IPS DF 4.7 (cell line): ENCODE measurements around the gene VGLL4.

Source experiments
- DNase-seq: peaks from one replicate; pipeline ENCODE4 v3.0.0-alpha.2; 2013; ENCODE audit warnings: low spot score; ENCODE audit errors: extremely low read depth

The VGLL4 gene

DNA sequence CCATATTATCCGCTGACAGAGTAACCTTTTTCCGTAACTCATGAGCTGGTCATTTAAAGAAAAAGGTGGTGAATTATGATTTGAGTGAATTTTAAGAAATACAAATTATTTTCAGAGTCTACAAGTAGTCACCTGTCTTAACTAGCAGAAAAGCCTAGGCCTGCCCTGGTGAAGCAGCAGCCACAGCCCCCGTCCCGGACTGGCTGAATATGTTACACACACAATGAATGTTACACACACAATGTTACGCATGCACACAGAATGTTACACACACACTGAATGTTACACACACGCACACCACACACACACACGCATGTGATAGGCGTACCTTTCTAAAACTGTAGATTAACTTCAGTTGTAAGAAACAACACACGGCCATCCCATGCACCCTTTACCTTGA lies 77.8 kb downstream of the VGLL4 start:
- no peak for DNase-seq

- DNase-seq: no peak
Observed at GRCh38 chr3:11565492-11565891, 78.2 kb downstream of the VGLL4 start.

GRCh38 chr3:11565072-11565471 lies 78.6 kb downstream of the VGLL4 start:
- DNase-seq: no peak

DNA sequence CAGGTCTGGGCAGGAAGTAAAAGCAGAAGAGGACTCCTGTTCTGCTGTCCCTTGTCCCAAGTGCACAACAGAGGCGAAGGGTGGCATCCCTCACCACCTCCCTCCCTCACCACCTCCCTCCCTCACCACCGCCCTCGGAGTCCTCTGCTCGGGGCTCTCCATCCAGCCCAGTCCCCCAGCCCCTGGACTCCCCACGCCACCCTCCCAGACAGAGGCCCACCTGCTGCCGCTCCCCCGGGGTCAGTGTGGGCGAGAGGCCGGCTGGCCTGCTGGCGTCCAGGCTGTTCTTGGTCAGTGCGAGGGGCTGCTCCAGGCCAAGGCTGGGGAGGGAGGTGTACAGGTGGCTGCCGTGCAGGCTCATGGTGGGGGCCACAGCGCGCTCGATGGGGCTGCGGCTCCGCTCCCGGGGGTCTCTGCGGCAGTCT lies 79.1 kb downstream of the VGLL4 start:
- no peak for DNase-seq

- DNase-seq: no peak
Observed at GRCh38 chr3:11563865-11564185, 79.9 kb downstream of the VGLL4 start.

DNA sequence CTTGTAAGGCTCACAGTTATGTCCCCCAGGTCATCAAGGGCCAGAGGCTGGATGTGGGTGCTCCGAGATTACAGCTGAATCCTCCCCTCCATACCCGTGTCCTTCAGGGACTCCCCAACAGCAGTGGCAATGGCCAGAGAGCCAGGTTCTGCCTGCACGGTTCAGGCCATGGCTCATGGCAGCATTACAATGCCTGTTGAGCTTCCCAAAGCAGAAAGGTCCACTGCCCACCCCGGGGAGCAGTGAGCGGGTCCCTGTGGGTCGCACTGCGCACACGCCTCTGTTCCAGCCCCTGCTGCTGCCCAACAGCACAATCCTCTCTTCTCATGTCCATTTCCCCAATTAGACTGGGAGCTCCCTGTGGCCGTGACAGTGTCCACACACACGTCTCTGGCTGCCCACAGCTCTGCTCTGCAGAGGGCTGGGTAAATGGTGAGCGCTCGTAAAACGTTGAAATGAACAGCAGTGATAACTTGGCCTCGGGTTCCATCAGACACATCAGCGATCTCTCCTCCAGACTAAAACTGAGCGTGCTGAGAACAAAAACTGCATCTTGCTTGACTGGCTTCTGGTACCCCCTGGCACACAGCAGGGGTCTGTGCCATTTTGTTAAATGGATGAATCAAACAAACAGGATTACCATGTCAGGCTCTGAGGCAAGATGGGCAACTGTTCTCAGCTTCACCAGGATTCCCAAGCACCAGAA lies 80.4 kb downstream of the VGLL4 start:
- DNase-seq: no peak

DNA sequence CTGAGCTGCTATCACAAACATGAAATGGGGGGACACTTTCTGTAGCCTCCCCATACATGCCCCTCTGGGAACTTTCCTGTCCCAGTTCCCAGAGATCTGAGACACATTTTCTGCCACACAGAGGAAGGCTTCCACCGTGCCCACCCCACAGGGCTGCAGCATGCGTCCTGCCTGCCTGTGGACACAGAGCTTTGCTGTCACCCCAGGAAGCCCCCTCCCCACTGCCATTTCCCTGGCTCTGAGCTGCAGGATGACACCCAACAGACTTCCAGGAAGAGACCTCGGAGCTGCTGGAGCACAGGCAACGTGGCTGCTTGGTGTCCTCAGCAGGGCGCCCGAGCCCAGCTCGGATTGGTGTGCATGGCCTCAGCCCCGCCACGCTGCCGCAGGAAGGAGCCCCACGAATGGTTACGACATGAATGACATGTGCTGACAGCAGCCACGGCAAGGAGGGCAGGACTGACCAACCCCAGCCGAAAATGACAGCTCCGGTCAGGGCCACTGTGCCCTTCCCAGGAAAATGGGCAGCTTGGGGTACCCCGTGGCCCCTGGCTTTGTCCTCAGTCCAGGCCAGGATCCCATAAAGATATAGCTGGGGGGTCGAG lies 81.3 kb downstream of the VGLL4 start:
- no peak for DNase-seq

DNA sequence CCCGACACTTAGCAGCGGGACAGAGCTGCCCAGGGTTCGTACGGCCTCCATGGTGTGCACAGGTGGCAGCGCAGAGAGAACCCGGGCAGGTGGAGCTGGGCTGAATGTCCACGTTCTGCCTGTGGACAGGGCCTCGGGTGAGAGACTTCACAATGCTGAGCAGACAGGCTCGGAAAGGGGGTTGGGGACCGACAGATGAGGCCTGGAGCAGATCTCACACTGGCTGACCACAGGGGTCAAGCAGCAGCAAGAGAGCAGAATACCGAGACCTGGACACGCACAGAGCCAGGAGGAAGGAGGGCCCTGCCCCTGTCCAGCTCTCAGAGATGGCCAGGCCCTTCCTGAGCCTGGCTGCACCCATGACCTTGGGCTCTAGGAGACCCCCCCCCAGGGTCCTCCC lies 83.0 kb downstream of the VGLL4 start:
- no peak for DNase-seq

GRCh38 chr3:11559816-11560633 lies 83.7 kb downstream of the VGLL4 start:
- DNase-seq: no peak

GRCh38 chr3:11558918-11559815 lies 84.5 kb downstream of the VGLL4 start:
- DNase-seq: no peak

DNA sequence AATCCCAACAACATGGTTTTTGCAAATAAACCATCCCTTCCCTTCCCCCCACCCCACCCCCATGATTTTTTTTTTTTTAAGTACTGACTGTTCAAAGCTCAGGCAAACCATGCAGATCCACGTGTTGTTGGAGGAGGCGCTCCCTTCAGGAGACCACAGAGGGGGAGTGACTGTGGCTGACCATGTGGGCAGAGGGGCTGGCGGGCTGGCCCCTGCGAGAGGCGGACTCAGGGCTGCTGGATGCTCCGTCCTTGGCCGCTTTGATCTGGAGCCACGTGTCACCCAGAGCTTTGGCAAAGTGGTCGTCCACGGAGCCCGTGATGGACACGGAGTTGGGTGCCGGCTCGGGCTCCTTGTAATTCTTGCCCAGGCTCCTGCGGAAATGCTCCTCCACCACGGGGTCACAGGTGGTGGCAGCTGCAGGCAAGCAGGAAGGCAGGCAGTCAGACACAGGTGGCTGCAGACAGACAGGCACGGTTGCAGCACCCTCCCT lies 85.3 kb downstream of the VGLL4 start:
- no peak for DNase-seq

DNA sequence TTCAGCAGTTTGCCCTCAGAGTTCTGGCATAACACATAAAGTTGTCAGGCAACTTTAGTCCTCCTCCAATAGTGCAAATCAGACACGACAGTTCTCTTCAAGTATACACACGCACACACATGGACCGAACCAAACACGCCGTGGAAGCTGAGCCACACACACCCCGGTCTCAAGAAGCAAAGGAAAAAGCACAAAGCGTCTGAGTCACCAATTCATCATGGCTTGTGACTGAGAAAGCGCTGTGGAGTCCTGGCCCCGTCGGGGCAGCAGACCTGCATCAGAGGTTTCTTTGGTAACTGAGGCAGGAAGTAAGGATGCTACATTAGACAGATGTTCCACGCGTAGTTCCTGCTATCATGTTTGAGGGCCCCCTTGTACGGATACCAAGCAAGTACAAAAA lies 85.7 kb downstream of the VGLL4 start:
- no peak for DNase-seq

DNA sequence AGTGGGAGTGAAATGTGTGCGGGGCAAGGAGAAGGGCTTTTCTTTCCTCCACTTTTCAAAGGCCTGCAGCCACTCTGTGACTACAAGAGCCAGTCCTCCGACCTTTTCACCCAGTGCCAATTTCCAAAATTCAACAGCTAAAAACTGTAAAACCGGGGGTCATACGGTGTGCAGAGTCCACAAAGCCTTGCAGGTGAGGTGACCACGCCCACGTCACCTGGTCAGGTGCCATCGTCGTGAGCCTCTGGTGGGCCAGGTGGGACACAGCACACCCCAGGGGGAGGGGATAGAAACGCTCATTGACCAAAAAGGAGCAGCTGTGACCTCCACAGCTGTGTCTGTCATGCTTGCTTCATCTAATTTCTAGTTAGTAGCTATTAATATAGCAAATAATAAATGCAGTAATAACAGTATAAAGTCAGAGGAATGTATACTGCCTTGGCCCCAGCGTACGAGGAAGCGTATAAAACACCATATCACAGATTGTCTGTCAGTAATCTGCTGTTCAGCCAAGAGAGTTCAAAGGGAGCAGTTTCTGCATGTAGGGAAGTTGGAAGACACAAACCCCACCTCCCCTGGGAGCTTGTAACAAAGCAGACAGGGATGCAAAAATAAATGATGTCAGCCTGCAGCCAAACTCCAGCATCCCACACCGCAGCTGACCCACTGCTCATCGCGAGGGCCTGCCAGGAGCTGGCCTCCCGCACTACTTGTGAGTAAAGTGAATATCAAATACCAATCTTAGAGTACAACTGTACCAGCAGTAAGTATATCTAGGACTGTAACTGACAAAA lies 86.7 kb downstream of the VGLL4 start:
- DNase-seq: no peak

- no peak for DNase-seq
Observed at GRCh38 chr3:11555881-11556633, 87.7 kb downstream of the VGLL4 start.

DNA sequence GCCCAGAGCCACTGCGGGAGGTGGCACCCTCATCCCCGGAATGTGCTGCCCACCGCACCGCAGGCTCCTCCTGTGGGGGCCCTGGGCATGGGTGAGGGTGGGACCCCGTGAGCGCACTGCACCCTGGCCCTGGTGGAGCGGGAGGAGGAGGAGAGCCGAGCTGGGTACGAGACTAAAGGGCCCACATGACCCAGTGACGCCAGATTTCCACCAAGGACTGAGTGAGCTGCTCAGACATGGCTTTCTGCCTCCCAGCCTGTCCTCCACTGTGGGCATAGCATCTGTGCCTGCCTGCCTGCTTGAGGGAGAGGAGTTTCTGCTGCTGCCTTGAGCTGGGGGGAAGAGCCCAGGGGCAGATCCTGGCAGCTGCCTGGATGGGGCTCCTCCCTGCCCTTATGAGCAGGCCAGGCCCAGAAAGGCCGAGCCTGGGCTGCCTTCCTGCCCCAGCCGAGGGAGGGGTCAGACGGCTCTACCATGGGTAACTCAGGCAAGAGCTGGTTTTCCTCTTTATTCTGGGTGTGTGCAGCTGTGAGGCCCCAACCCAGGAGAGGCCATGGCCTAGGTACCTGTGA lies 88.4 kb downstream of the VGLL4 start:
- no peak for DNase-seq

DNA sequence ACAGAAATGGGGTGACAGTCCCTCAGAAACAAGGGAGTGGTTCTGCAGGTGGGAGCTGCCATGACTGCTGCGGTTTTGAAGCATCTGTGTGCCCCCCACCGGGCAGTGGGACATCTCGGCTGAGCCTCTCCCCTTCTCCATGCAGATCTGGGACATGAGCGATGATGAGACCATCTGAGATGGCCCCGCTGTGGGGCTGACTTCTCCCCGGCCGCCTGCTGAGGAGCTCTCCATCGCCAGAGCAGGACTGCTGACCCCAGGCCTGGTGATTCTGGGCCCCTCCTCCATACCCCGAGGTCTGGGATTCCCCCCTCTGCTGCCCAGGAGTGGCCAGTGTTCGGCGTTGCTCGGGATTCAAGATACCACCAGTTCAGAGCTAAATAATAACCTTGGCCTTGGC lies 89.0 kb downstream of the VGLL4 start:
- DNase-seq: no peak

DNA sequence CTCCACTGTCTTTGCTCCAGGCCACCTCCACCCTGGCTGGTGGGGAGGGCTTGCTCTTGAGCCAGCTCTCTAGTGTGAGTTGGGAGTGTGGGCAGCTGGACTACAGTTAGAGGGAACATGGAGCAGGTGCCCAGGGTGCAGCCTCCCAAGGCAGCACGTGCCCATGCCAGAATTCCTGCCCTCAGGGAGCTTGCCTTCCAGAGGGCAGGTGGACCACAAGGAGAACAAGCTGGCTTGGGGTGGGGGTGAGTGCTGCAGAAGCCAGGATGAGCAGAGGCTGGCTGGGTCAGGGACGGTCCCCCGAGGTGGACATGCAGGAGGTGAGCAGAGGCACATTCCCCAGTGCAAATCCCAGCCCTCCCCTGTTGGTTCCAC lies 89.5 kb downstream of the VGLL4 start:
- DNase-seq: no peak

- DNase-seq: no peak
Observed at GRCh38 chr3:11553436-11554235, 90.1 kb downstream of the VGLL4 start.
